K562 (cell line): ENCODE results near the gene TMCO4. TPM values are rescaled to one million over a fixed set of nuclear protein-coding genes. Genes with fewer than 3 reads are reported as not detected.
A peak's percentile ranks its signal among the peaks of the same experiment; 100 is the strongest.

Experiments used
- NR2C2 ChIP-seq, 2 experiments: fragments of 200-800 bp in 1 of 2; sonication (Bioruptor generic) in 1 of 2; sonication (generic) in 1 of 2; formaldehyde crosslinking in 1 of 2; IDR thresholded peaks; 2 replicates each; pipeline versions ENCODE4 v1.6.1 to v1.8.0; 2016 to 2022; ENCODE audit warnings: mild to moderate bottlenecking in 1 of 2, missing compliant biosample characterization in 1 of 2, missing genetic modification characterization in 1 of 2, missing genetic modification reagents in 1 of 2
- polyA plus RNA-seq, 8 experiments: library from polyadenylated mRNA; depleted of rRNA in 4 of 8; stranded (reverse) in 5 of 8; unstranded in 3 of 8; fragments of >200 nt; fragmentation: Nextera tagmentation in 2 of 8; fragmentation: Illumina TruSeq in 1 of 8; extraction: Ambion mirVana in 2 of 8; extraction: Trizol in 1 of 8; gene quantifications; 2 replicates each; pipeline versions ENCODE4 v1.2.1 to v1.2.3, GENCODE V29; 2011 to 2014; ENCODE audit warnings: inconsistent platforms in 1 of 8, missing spikeins in 1 of 8
- total RNA-seq, 7 experiments: library from RNA; depleted of rRNA in 6 of 7; stranded (reverse); fragments of >200 nt in 6 of 7; fragmentation: Illumina TruSeq in 2 of 7; extraction: Trizol in 2 of 7; gene quantifications; 2 replicates each; pipeline versions ENCODE4 v1.2.1 to v1.2.3, GENCODE V29; 2011 to 2021; ENCODE audit warnings: low replicate concordance in 1 of 7
- TF ChIP-seq, protein P1 (sequence below), 2 experiments: fragments of 450-650 bp; formaldehyde crosslinking in 1 of 2; IDR thresholded peaks; 2 replicates each; pipeline versions ENCODE4 v1.4.0 to v1.6.1; 2014 to 2020; ENCODE audit warnings: mild to moderate bottlenecking in 2 of 2, borderline replicate concordance in 1 of 2, low read depth in 1 of 2

The TMCO4 gene
- total and polyA plus RNA-seq, 9 of the 15 experiments (the other 6 are each of a cell fraction or from before 2014, with no cell fraction given), result 0.06 to 2.1 (median 1.2) TPM

DNA sequence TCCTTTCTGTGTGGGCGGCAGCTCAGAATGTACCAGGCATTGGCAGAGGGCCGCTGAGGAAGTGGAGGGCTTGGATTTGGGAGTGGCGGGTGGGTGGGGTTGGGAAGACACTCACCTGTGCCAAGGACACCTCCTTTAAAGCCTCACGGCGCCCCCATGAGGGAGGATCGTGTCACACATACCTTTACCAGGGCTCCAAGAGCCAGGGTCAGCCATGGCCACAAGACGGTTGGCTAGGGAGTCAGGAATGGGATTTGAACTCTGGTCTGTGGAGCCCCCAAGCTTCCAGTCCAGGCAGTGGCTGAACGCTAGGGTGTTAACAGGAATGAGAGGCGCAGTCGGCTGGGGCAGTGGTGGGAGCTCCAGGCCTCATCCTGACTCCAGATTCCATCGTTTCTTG is 151.0 kb downstream of the TMCO4 start (continued):
- TF ChIP-seq, protein P1, sequence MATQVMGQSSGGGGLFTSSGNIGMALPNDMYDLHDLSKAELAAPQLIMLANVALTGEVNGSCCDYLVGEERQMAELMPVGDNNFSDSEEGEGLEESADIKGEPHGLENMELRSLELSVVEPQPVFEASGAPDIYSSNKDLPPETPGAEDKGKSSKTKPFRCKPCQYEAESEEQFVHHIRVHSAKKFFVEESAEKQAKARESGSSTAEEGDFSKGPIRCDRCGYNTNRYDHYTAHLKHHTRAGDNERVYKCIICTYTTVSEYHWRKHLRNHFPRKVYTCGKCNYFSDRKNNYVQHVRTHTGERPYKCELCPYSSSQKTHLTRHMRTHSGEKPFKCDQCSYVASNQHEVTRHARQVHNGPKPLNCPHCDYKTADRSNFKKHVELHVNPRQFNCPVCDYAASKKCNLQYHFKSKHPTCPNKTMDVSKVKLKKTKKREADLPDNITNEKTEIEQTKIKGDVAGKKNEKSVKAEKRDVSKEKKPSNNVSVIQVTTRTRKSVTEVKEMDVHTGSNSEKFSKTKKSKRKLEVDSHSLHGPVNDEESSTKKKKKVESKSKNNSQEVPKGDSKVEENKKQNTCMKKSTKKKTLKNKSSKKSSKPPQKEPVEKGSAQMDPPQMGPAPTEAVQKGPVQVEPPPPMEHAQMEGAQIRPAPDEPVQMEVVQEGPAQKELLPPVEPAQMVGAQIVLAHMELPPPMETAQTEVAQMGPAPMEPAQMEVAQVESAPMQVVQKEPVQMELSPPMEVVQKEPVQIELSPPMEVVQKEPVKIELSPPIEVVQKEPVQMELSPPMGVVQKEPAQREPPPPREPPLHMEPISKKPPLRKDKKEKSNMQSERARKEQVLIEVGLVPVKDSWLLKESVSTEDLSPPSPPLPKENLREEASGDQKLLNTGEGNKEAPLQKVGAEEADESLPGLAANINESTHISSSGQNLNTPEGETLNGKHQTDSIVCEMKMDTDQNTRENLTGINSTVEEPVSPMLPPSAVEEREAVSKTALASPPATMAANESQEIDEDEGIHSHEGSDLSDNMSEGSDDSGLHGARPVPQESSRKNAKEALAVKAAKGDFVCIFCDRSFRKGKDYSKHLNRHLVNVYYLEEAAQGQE (IDR thresholded peaks at IDR 0.05; ENCODE audit: borderline replicate concordance), result peak; percentile 47; the same call in 1 of the 2 replicates
- TF ChIP-seq, protein P1 (CRISPR knock-in tag; IDR thresholded peaks at IDR 0.05; ENCODE audit: low read depth), result no peak
- TF ChIP-seq NR2C2 (CRISPR knock-in tag; IDR thresholded peaks at IDR 0.05), result no peak
- no peak for TF ChIP-seq NR2C2 (tag; IDR thresholded peaks at IDR 0.05)
- TF ChIP-seq, all 486 proteins: peak for 6
